ENCODE measurements around the gene ADCY5.

The ADCY5 gene

GRCh38 chr3:123424999-123425712 lies 23.7 kb downstream of the ADCY5 start:
- no peak for DNase-seq

- no peak for DNase-seq
Observed at GRCh38 chr3:123424321-123424998, 24.4 kb downstream of the ADCY5 start.

GRCh38 chr3:123423806-123424205 lies 25.1 kb downstream of the ADCY5 start:
- DNase-seq = no peak

- DNase-seq = no peak
Observed at GRCh38 chr3:123423031-123423430, 25.9 kb downstream of the ADCY5 start.

GRCh38 chr3:123422457-123422856 lies 26.4 kb downstream of the ADCY5 start:
- DNase-seq = no peak

- DNase-seq = no peak
Observed at GRCh38 chr3:123421353-123422174, 27.3 kb downstream of the ADCY5 start.

- DNase-seq = no peak
Observed at GRCh38 chr3:123420416-123420968, 28.4 kb downstream of the ADCY5 start.

- DNase-seq = no peak
Observed at GRCh38 chr3:123419850-123420297, 29.0 kb downstream of the ADCY5 start.

- DNase-seq = no peak
Observed at GRCh38 chr3:123419181-123419849, 29.6 kb downstream of the ADCY5 start.

GRCh38 chr3:123416647-123417046 lies 32.2 kb downstream of the ADCY5 start:
- DNase-seq = no peak

- DNase-seq = no peak
Observed at GRCh38 chr3:123416173-123416572, 32.7 kb downstream of the ADCY5 start.

GRCh38 chr3:123414973-123415775 lies 33.7 kb downstream of the ADCY5 start:
- DNase-seq = no peak

- DNase-seq = no peak
Observed at GRCh38 chr3:123412811-123413604, 35.9 kb downstream of the ADCY5 start.

- DNase-seq = no peak
Observed at GRCh38 chr3:123412076-123412475, 36.8 kb downstream of the ADCY5 start.

GRCh38 chr3:123411340-123412040 lies 37.4 kb downstream of the ADCY5 start:
- DNase-seq = no peak

- no peak for DNase-seq
Observed at GRCh38 chr3:123410149-123410515, 38.8 kb downstream of the ADCY5 start.

- DNase-seq = no peak
Observed at GRCh38 chr3:123409443-123410148, 39.3 kb downstream of the ADCY5 start.

GRCh38 chr3:123406598-123406997 lies 42.3 kb downstream of the ADCY5 start:
- no peak for DNase-seq

GRCh38 chr3:123405936-123406510 lies 42.9 kb downstream of the ADCY5 start:
- no peak for DNase-seq

Measured in NK-92 treated with Interleukin-12 subunit alpha and Interleukin-12 subunit beta, amount 100 ng/mL, for 24 hours (cell line).